Measurements from ENCODE around the gene RPGRIP1L. TPM values are rescaled to one million over a fixed set of nuclear protein-coding genes. Genes with fewer than 3 reads are reported as not detected.

Gene RPGRIP1L
- total RNA-seq, 1 experiment from 2014 or later: 12.7 TPM

GRCh38 chr16:53614346-53614745 lies 89.3 kb downstream of the RPGRIP1L start:
- H3K4me3 ChIP-seq (ENCODE audit: low read depth in 2 of 2, low read length in 2 of 2): no peak overlapping the region
- H3K9me3 ChIP-seq (ENCODE audit: control insufficient read depth, insufficient read depth, low read depth, low read length): no peaks in the 10 kb centered on the region
- intact Hi-C loops (cut with micrococcal nuclease; ENCODE audit: unreplicated experiment) (no loop called here), in situ Hi-C loops (cut with HindIII; ENCODE audit: low pct_unique_long_range_greater_than_20kb, low sequenced_read_pairs) (no loop called here)
- DNase-seq (ENCODE audit: low read depth, low spot score): no peak
- no peak for ATAC-seq
- BruUV-seq (replicated peaks): no TSS peak
- POLR2A ChIA-PET: no interaction called here
- CTCF ChIA-PET: no interaction called here
- no peaks in the 10 kb centered on the region for H3K36me3 ChIP-seq (ENCODE audit: control insufficient read depth, insufficient read depth, low read length)
- no peaks in the 10 kb centered on the region for H3K4me1 ChIP-seq (ENCODE audit: control insufficient read depth, insufficient read depth, low read length)
- H3K27ac ChIP-seq (ENCODE audit: low read length): no peak overlapping the region
- no peaks in the 10 kb centered on the region for H3K27me3 ChIP-seq (ENCODE audit: control insufficient read depth, insufficient read depth, low read length)
- TF ChIP-seq REST (IDR thresholded peaks at IDR 0.05; ENCODE audit: insufficient read depth in 1 of 2, low read depth in 2 of 2, low read length in 1 of 2) (no peak), TCF7L2 (IDR thresholded peaks at IDR 0.05; ENCODE audit: low read depth, low read length) (no peak), POLR2AphosphoS5 (IDR thresholded peaks at IDR 0.05; ENCODE audit: low read depth, low read length) (no peak), CTCF (IDR thresholded peaks at IDR 0.05) (no peak), SIN3A (IDR thresholded peaks at IDR 0.05; ENCODE audit: borderline replicate concordance, insufficient read depth, low read depth, low read length) (no peak)

GRCh38 chr16:53612003-53612402 lies 91.7 kb downstream of the RPGRIP1L start:
- no peak overlapping the region for H3K27ac ChIP-seq (ENCODE audit: low read length)
- intact Hi-C loops (cut with micrococcal nuclease; ENCODE audit: unreplicated experiment) (no loop called here), in situ Hi-C loops (cut with HindIII; ENCODE audit: low pct_unique_long_range_greater_than_20kb, low sequenced_read_pairs) (no loop called here)
- H3K36me3 ChIP-seq (ENCODE audit: control insufficient read depth, insufficient read depth, low read length): no peaks in the 10 kb centered on the region
- POLR2A ChIA-PET: no interaction called here
- H3K4me1 ChIP-seq (ENCODE audit: control insufficient read depth, insufficient read depth, low read length): no peaks in the 10 kb centered on the region
- no peaks in the 10 kb centered on the region for H3K9me3 ChIP-seq (ENCODE audit: control insufficient read depth, insufficient read depth, low read depth, low read length)
- no peak overlapping the region for H3K4me3 ChIP-seq (ENCODE audit: low read depth in 2 of 2, low read length in 2 of 2)
- no TSS peak for BruUV-seq (replicated peaks)
- DNase-seq (ENCODE audit: low read depth, low spot score) (no peak), ATAC-seq (no peak)
- no peaks in the 10 kb centered on the region for H3K27me3 ChIP-seq (ENCODE audit: control insufficient read depth, insufficient read depth, low read length)
- no peak for TF ChIP-seq CTCF (IDR thresholded peaks at IDR 0.05)
- no peak for TF ChIP-seq TCF7L2 (IDR thresholded peaks at IDR 0.05; ENCODE audit: low read depth, low read length)
- TF ChIP-seq POLR2AphosphoS5 (IDR thresholded peaks at IDR 0.05; ENCODE audit: low read depth, low read length): no peak
- CTCF ChIA-PET: no interaction called here
